Lung (tissue), 12 donors: ENCODE data around the gene CTAGE9. TPM values are rescaled to one million over a fixed set of nuclear protein-coding genes. Genes with fewer than 3 reads are reported as not detected.

ENCODE experiments used
- ATAC-seq: fragments of 200-7000 bp; cut with Tn5 transposase; one replicate; pipeline ENCODE4 v1.9.1; 2020; ENCODE audit warnings: moderate number of reproducible peaks; ENCODE audit not compliant: insufficient read depth, low FRiP score
- DNase-seq, 3 donors: peaks; one replicate each; pipeline ENCODE4 v3.0.0-alpha.2; 2013 to 2017
- H3K27ac ChIP-seq, 2 donors: one replicate each; pipeline ENCODE4 v1.5.1; 2013; ENCODE audit warnings: mild to moderate bottlenecking in 2 of 2, moderate library complexity in 2 of 2, control low read depth in 1 of 2, inconsistent platforms in 1 of 2, low read depth in 1 of 2, low read length in 1 of 2
- H3K27me3 ChIP-seq, 3 donors: one replicate each; pipeline ENCODE4 v1.5.1; 2013; ENCODE audit warnings: low read length in 2 of 3; ENCODE audit not compliant: control insufficient read depth in 3 of 3, insufficient read depth in 3 of 3
- H3K36me3 ChIP-seq, 4 donors: one replicate each; pipeline ENCODE4 v1.5.1; 2013; ENCODE audit warnings: low read length in 4 of 4, mild to moderate bottlenecking in 1 of 4, moderate library complexity in 1 of 4; ENCODE audit not compliant: control insufficient read depth in 4 of 4, insufficient read depth in 4 of 4
- H3K4me1 ChIP-seq, 5 donors: one replicate each; pipeline ENCODE4 v1.5.1; 2013; ENCODE audit warnings: low read length in 5 of 5, mild to moderate bottlenecking in 2 of 5, moderate library complexity in 1 of 5; ENCODE audit not compliant: control insufficient read depth in 5 of 5, insufficient read depth in 5 of 5
- H3K4me3 ChIP-seq: one replicate; pipeline ENCODE4 v1.5.1; 2013; ENCODE audit warnings: mild to moderate bottlenecking, control low read depth, moderate library complexity
- H3K9ac ChIP-seq, 2 donors: one replicate each; pipeline ENCODE4 v1.5.1; 2013; ENCODE audit warnings: low read length in 2 of 2, control low read depth in 1 of 2; ENCODE audit not compliant: insufficient read depth in 1 of 2
- H3K9me3 ChIP-seq, 4 donors: one replicate each; pipeline ENCODE4 v1.5.1; 2013; ENCODE audit warnings: low read length in 3 of 4, mild to moderate bottlenecking in 1 of 4, moderate library complexity in 1 of 4; ENCODE audit not compliant: control insufficient read depth in 4 of 4, insufficient read depth in 3 of 4
- CTCF ChIP-seq: IDR thresholded peaks from 2 replicates; pipeline ENCODE4 v1.5.1; 2012; ENCODE audit warnings: mild to moderate bottlenecking; ENCODE audit errors: control extremely low read depth, extremely low read depth
- WGBS, 2 donors: extraction: QIAGEN DNeasy Blood & Tissue Kit; methylation state at CpG; one replicate each; pipeline ENCODE4 v1.1.7; 2013; 5-methylcytosine and 5-hydroxymethylcytosine counted together
- polyA plus RNA-seq, 2 donors: library from polyadenylated mRNA; stranded (reverse); fragments of 200-250 nt; gene quantifications; one replicate each; pipeline ENCODE4 v1.2.1, GENCODE V29; 2013
- total RNA-seq, 2 donors: library from RNA; depleted of rRNA in 1 of 2; stranded (reverse); fragments of >200 nt in 1 of 2; gene quantifications; one replicate each; pipeline ENCODE4 v1.2.1, GENCODE V29; 2014 to 2021
- donor health status: control.
- donor health status: control.
- donor health status: Bipolar disorder and iron deficiency.
- donor health status: healthy.
- donor health status: DM: yes; HTN: yes; CAD: no.

The CTAGE9 gene
- total and polyA plus RNA-seq, 4 donors: not detected

- H3K9ac ChIP-seq: no peak overlapping the region
- no peaks in the 10 kb centered on the region for H3K36me3 ChIP-seq
- H3K27ac ChIP-seq: no peak overlapping the region
- H3K4me3 ChIP-seq: no peak overlapping the region
- WGBS, 2 donors: 83 to 86% methylated on average over 2 of the region's 2 CpGs
- no peak for TF ChIP-seq CTCF
- H3K9me3 ChIP-seq: no peaks in the 10 kb centered on the region
- no peaks in the 10 kb centered on the region for H3K27me3 ChIP-seq
- DNase-seq (no peak), ATAC-seq (no peak)
- no peaks in the 10 kb centered on the region for H3K4me1 ChIP-seq
Measured at GRCh38 chr6:131680868-131681267, 29.9 kb downstream of the CTAGE9 start.

GRCh38 chr6:131678442-131678841 lies 32.4 kb downstream of the CTAGE9 start:
- TF ChIP-seq CTCF: no peak
- H3K27me3 ChIP-seq: no peaks in the 10 kb centered on the region
- WGBS, 2 donors: 86 to 91% methylated on average over 5 of the region's 5 CpGs
- no peak overlapping the region for H3K9ac ChIP-seq
- no peaks in the 10 kb centered on the region for H3K9me3 ChIP-seq
- DNase-seq (no peak), ATAC-seq (no peak)
- no peaks in the 10 kb centered on the region for H3K4me1 ChIP-seq
- H3K36me3 ChIP-seq: no peaks in the 10 kb centered on the region
- no peak overlapping the region for H3K27ac ChIP-seq
- no peak overlapping the region for H3K4me3 ChIP-seq

- 96 to 100% methylated on average over 2 of the region's 2 CpGs for WGBS, 2 donors
- Histone ChIP-seq H3K4me3 (no peak overlapping the region), H3K27me3 (no peaks in the 10 kb centered on the region), H3K9me3 (no peaks in the 10 kb centered on the region), H3K36me3 (no peaks in the 10 kb centered on the region), H3K4me1 (no peaks in the 10 kb centered on the region), H3K9ac (no peak overlapping the region), H3K27ac (no peak overlapping the region)
- no peak for TF ChIP-seq CTCF
- DNase-seq (no peak), ATAC-seq (no peak)
Measured at GRCh38 chr6:131673184-131673583, 37.6 kb downstream of the CTAGE9 start.

- peak in 2 of 3 donors; percentile 21 to 27 for DNase-seq
- 49 to 59% methylated on average over 1 of the region's 1 CpG for WGBS, 2 donors
- H3K4me3 ChIP-seq: no peak overlapping the region
- no peaks in the 10 kb centered on the region for H3K4me1 ChIP-seq
- no peak for ATAC-seq
- TF ChIP-seq CTCF: no peak
- no peak overlapping the region for H3K9ac ChIP-seq
- no peaks in the 10 kb centered on the region for H3K9me3 ChIP-seq
- no peaks in the 10 kb centered on the region for H3K27me3 ChIP-seq
- H3K27ac ChIP-seq: no peak overlapping the region
- H3K36me3 ChIP-seq: no peaks in the 10 kb centered on the region
Measured at GRCh38 chr6:131669891-131670290, 40.9 kb downstream of the CTAGE9 start.
